GM04504 (cell line): ENCODE measurements around the gene FOXC1.

Experiments
- DNase-seq: peaks from one replicate; pipeline ENCODE4 v3.0.0-alpha.2; 2012; ENCODE audit warnings: low read depth

The FOXC1 gene

GRCh38 chr6:1643830-1644445 lies 34.2 kb downstream of the FOXC1 start:
- no peak for DNase-seq

- no peak for DNase-seq
Observed at GRCh38 chr6:1644516-1645060, 34.9 kb downstream of the FOXC1 start.

- DNase-seq: no peak
Observed at GRCh38 chr6:1645466-1646185, 35.9 kb downstream of the FOXC1 start.

- DNase-seq: no peak
Observed at GRCh38 chr6:1651362-1651761, 41.6 kb downstream of the FOXC1 start.

GRCh38 chr6:1652842-1653241 lies 43.1 kb downstream of the FOXC1 start:
- no peak for DNase-seq

GRCh38 chr6:1654054-1654453 lies 44.3 kb downstream of the FOXC1 start:
- DNase-seq: no peak

- DNase-seq: no peak
Observed at GRCh38 chr6:1657116-1657770, 47.5 kb downstream of the FOXC1 start.

- no peak for DNase-seq
Observed at GRCh38 chr6:1657771-1658165, 48.1 kb downstream of the FOXC1 start.

GRCh38 chr6:1658212-1659005 lies 48.7 kb downstream of the FOXC1 start:
- DNase-seq: no peak

- no peak for DNase-seq
Observed at GRCh38 chr6:1659816-1660215, 50.1 kb downstream of the FOXC1 start.

GRCh38 chr6:1662534-1662933 lies 52.8 kb downstream of the FOXC1 start:
- no peak for DNase-seq
